IPS-NIHi7 (cell line): Measurements from ENCODE around the gene ANKRD13C.

Source experiments
- DNase-seq: peaks from one replicate; pipeline ENCODE4 v3.0.0; 2012; ENCODE audit warnings: mixed read lengths; ENCODE audit errors: extremely low spot score

ANKRD13C gene

DNA sequence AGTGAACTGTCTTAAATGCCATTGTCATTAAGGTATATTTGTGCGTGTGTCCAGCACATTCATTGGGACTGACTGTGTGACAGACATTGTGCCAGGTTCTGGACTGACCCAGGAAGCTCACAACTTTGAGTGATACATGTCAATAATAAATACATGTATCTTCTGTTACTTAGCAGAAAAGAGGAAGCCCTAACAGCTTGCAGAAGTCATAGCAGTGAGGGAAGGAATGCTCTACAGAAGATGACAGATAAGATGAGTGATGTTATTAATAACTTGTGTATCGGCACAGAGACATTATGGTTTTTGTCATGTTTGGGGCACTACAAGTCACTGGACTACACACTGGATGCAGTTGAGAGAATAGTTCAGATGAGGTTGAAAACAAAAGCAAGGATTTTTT lies 134.5 kb downstream of the ANKRD13C start:
- DNase-seq: no peak

DNA sequence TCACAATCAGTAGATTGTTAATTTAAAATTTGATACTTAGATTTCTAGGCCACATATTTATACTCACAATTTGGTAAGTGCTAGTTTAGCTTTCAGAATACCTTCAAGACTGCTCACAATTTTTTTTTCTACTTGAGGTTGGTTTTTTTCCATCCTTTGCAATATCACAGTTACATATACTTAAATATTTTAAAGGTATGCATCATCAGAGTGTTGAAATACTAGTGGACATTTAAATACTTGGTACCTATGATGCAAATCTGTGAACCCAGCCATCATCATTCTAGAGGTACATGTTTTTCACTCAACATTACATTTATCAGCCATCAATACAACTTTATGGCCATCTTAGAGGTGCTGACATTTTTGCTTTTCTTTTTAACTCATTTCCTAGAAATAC lies 143.0 kb downstream of the ANKRD13C start:
- DNase-seq: no peak

DNA sequence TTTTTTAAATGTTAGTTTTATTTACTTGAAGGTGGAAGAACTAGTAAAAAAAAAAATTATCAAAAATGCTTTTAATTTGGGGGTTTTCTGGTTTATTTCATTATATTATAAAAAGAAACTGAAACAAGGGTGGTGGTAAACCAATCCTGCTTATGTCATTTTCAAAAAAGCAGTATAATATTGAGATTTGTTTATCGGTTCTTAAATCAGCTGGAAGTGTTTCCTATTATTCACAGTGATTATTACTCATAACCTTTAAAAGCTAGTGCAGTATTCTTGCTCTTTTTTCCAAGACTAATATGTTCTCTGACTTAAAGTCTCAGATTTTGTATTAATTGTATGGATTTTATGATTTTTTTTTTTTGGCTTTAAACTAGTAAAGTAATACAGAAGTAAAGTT lies 143.7 kb downstream of the ANKRD13C start:
- DNase-seq: no peak
